Measurements from ENCODE around the gene DYSF.

DYSF gene

GRCh38 chr2:71620851-71621251, 167.5 kb downstream of the DYSF start:
- TF ChIP-seq TAF1 (IDR thresholded peaks at IDR 0.05; ENCODE audit: borderline replicate concordance, insufficient read depth, low read length) (no peak), FOXP2 (optimal IDR thresholded peaks at IDR 0.05; ENCODE audit: borderline replicate concordance, extremely low read depth, extremely low read length, insufficient read depth) (no peak), POLR2AphosphoS5 (IDR thresholded peaks at IDR 0.05; ENCODE audit: low read depth, low read length) (no peak), SIN3A (IDR thresholded peaks at IDR 0.05; ENCODE audit: borderline replicate concordance, insufficient read depth, low read length) (no peak)
- TF ChIP-seq, protein P1, sequence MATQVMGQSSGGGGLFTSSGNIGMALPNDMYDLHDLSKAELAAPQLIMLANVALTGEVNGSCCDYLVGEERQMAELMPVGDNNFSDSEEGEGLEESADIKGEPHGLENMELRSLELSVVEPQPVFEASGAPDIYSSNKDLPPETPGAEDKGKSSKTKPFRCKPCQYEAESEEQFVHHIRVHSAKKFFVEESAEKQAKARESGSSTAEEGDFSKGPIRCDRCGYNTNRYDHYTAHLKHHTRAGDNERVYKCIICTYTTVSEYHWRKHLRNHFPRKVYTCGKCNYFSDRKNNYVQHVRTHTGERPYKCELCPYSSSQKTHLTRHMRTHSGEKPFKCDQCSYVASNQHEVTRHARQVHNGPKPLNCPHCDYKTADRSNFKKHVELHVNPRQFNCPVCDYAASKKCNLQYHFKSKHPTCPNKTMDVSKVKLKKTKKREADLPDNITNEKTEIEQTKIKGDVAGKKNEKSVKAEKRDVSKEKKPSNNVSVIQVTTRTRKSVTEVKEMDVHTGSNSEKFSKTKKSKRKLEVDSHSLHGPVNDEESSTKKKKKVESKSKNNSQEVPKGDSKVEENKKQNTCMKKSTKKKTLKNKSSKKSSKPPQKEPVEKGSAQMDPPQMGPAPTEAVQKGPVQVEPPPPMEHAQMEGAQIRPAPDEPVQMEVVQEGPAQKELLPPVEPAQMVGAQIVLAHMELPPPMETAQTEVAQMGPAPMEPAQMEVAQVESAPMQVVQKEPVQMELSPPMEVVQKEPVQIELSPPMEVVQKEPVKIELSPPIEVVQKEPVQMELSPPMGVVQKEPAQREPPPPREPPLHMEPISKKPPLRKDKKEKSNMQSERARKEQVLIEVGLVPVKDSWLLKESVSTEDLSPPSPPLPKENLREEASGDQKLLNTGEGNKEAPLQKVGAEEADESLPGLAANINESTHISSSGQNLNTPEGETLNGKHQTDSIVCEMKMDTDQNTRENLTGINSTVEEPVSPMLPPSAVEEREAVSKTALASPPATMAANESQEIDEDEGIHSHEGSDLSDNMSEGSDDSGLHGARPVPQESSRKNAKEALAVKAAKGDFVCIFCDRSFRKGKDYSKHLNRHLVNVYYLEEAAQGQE (IDR thresholded peaks at IDR 0.05; ENCODE audit: insufficient read depth in 1 of 2, low read depth in 2 of 2, low read length in 2 of 2): no peak

GRCh38 chr2:71629273-71629672, 175.9 kb downstream of the DYSF start:
- TF ChIP-seq FOXP2 (optimal IDR thresholded peaks at IDR 0.05; ENCODE audit: borderline replicate concordance, extremely low read depth, extremely low read length, insufficient read depth) (no peak), TAF1 (IDR thresholded peaks at IDR 0.05; ENCODE audit: borderline replicate concordance, insufficient read depth, low read length) (no peak), SIN3A (IDR thresholded peaks at IDR 0.05; ENCODE audit: borderline replicate concordance, insufficient read depth, low read length) (no peak), POLR2AphosphoS5 (IDR thresholded peaks at IDR 0.05; ENCODE audit: low read depth, low read length) (no peak)
- TF ChIP-seq, protein P1 (IDR thresholded peaks at IDR 0.05; ENCODE audit: insufficient read depth in 1 of 2, low read depth in 2 of 2, low read length in 2 of 2): no peak

DNA sequence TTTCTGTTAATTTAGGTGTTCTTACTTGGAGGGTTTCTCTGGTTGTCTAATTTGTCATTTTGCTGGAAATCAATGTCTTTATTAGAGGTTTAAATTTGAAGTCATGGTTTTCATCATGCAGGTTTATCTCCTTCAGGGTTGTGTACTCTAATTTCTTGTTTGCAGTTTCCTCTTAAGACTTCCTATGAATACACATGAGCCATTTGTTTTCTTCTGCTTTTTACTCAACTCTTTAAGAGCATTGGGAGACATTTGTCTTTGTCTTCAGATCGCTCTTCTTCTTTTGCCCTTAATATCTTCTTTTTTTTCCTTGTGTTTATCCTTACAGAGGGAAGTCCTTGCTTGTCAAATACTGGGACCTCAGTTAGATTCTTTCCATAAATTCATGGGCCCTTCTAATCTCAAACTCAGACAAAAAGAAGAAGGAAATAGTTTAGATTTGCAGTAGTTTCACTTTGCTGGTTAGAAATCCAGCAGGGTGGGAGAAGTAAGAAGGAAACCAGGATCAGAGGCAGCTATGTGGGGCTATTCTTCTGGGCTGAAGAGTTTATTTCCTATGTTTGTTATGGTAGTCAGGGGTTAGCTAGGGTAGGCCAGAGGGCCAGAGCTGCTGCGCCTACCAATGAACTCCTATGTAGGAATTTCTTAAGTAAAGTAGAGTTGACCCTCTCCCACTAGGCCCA, 176.6 kb downstream of the DYSF start:
- TF ChIP-seq FOXP2 (optimal IDR thresholded peaks at IDR 0.05; ENCODE audit: borderline replicate concordance, extremely low read depth, extremely low read length, insufficient read depth) (no peak), TAF1 (IDR thresholded peaks at IDR 0.05; ENCODE audit: borderline replicate concordance, insufficient read depth, low read length) (no peak), POLR2AphosphoS5 (IDR thresholded peaks at IDR 0.05; ENCODE audit: low read depth, low read length) (no peak), SIN3A (IDR thresholded peaks at IDR 0.05; ENCODE audit: borderline replicate concordance, insufficient read depth, low read length) (no peak)
- TF ChIP-seq, protein P1 (IDR thresholded peaks at IDR 0.05; ENCODE audit: insufficient read depth in 1 of 2, low read depth in 2 of 2, low read length in 2 of 2): no peak

DNA sequence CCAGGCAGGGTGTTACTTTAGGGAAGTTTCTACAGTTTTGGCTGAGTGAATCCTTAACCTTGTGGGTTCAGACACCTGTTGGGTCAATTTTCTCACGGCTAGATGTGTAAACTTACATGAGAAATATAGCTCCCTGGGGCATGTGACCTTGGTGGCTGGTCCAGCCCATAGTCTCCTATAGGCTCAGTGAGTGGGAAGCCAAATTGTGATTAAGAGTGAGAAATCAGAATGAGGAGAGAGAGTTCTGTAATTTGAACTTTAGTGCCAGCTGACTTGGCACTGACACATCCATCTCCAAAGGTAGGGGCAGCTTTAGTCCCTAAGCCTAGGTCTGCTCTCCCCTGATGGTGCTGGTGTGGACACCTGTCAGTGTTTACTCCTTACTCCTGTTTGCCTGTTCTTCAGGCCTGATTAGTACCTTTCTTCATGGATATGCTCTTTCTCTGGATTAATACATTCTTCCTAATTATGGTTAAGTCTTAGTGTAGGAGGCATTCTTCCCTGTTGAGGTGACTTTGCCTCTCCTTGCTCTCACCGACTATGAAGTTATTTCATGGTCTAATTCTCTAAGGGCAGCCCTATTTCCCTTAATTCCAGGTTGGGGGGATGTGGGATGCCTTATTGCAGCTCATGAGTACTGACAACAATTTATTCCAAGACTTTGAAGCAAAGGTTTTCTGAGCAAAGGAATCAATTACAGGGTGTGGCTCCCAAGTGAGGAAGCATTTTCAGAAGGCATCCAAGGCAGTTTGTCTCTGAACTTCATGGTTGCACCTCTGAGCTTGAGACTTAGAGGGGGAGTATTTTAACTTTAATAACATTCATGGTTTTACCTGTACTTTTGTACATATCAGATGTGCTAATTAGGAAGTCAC, 177.3 kb downstream of the DYSF start:
- TF ChIP-seq SIN3A (IDR thresholded peaks at IDR 0.05; ENCODE audit: borderline replicate concordance, insufficient read depth, low read length) (no peak), FOXP2 (optimal IDR thresholded peaks at IDR 0.05; ENCODE audit: borderline replicate concordance, extremely low read depth, extremely low read length, insufficient read depth) (no peak), TAF1 (IDR thresholded peaks at IDR 0.05; ENCODE audit: borderline replicate concordance, insufficient read depth, low read length) (no peak), POLR2AphosphoS5 (IDR thresholded peaks at IDR 0.05; ENCODE audit: low read depth, low read length) (no peak)
- TF ChIP-seq, protein P1 (IDR thresholded peaks at IDR 0.05; ENCODE audit: insufficient read depth in 1 of 2, low read depth in 2 of 2, low read length in 2 of 2): no peak

All from PFSK-1 (cell line).